Testis (tissue), 3 donors: ENCODE data around the gene NR2F6. TPM values are rescaled to one million over a fixed set of nuclear protein-coding genes. Genes with fewer than 3 reads are reported as not detected.

ENCODE experiments used
- DNase-seq: peaks from one replicate; pipeline ENCODE4 v3.0.0-alpha.2; 2019
- H3K27ac ChIP-seq, 2 donors: fragments of 200-600 bp; sonication (generic); one replicate each; pipeline ENCODE4 v1.5.1; 2019
- H3K27me3 ChIP-seq: fragments of 200-600 bp; sonication (generic); one replicate; pipeline ENCODE4 v1.5.1; 2019
- H3K36me3 ChIP-seq: fragments of 200-600 bp; sonication (generic); one replicate; pipeline ENCODE4 v1.5.1; 2017; ENCODE audit warnings: low read depth; ENCODE audit errors: missing control alignments
- H3K4me1 ChIP-seq: fragments of 200-600 bp; sonication (generic); one replicate; pipeline ENCODE4 v1.5.1; 2019
- H3K4me3 ChIP-seq, 2 donors: fragments of 200-600 bp; sonication (generic); one replicate each; pipeline ENCODE4 v1.5.1; 2017 to 2019
- H3K9me3 ChIP-seq: fragments of 200-600 bp; sonication (generic); one replicate; pipeline ENCODE4 v1.5.1; 2017
- CTCF ChIP-seq, 3 experiments: fragments of 450-650 bp in 2 of 3; fragments of 200-600 bp in 1 of 3; sonication (generic) in 1 of 3; IDR thresholded peaks; one replicate each; pipeline ENCODE4 v1.5.1; 2016 to 2019; ENCODE audit warnings: antibody characterized with exemption in 3 of 3, mild to moderate bottlenecking in 2 of 3, moderate library complexity in 1 of 3
- POLR2A ChIP-seq: fragments of 450-650 bp; IDR thresholded peaks from one replicate; pipeline ENCODE4 v1.6.1; 2017; ENCODE audit warnings: antibody characterized with exemption, mild to moderate bottlenecking, moderate library complexity
- WGBS, 2 donors: methylation state at CpG; one replicate each; pipeline ENCODE4 v1.1.5; 2018; 5-methylcytosine and 5-hydroxymethylcytosine counted together
- intact Hi-C: fragments of 100-400 bp; cut with DNase I; formaldehyde crosslinking; loops from one replicate; pipeline ENCODE4 v1.15.1; 2023; ENCODE audit warnings: low total_unique reads
- polyA plus RNA-seq: library from polyadenylated mRNA; stranded (reverse); fragments of 350-450 nt; fragmentation: Illumina TruSeq; extraction: RNeasy Lipid Tissue Mini Kit (QIAGEN cat#74804); gene quantifications from one replicate; pipeline ENCODE4 v1.2.3, GENCODE V29; 2014; ENCODE audit warnings: low read depth, low replicate concordance; ENCODE audit not compliant: insufficient read depth
- total RNA-seq, 2 donors: library from RNA; depleted of rRNA; stranded (reverse); fragments of >200 nt; gene quantifications; one replicate each; pipeline ENCODE4 v1.2.3, GENCODE V29; 2016

NR2F6 gene
- total and polyA plus RNA-seq, 3 donors from 2014 or later, result 20.4 to 71.8 (median 63.1) TPM

- Histone ChIP-seq H3K4me1 (peaks cover 15% of the 10 kb centered on the region), H3K4me3 (no peak overlapping the region), H3K27me3 (no peaks in the 10 kb centered on the region), H3K9me3 (no peaks in the 10 kb centered on the region), H3K27ac (peak overlapping the region; percentile 1 to 8), H3K36me3 (no peaks in the 10 kb centered on the region)
- intact Hi-C loops, result no loop called here
- no peak for DNase-seq
- WGBS, 2 donors, result 30 to 55% methylated on average over 7 to 14 of the region's 14 CpGs
- TF ChIP-seq CTCF (IDR thresholded peaks at IDR 0.05) (no peak), POLR2A (no peak)
These were observed 25.4 kb downstream of the NR2F6 start for GRCh38 chr19:17220207-17220758.

- no peak for DNase-seq
- H3K27ac ChIP-seq, result no peak overlapping the region
- TF ChIP-seq POLR2A, result no peak
- no peak for TF ChIP-seq CTCF (IDR thresholded peaks at IDR 0.05)
- H3K9me3 ChIP-seq, result no peaks in the 10 kb centered on the region
- no peak overlapping the region for H3K4me3 ChIP-seq
- intact Hi-C loops, result no loop called here
- H3K36me3 ChIP-seq, result no peaks in the 10 kb centered on the region
- H3K27me3 ChIP-seq, result no peaks in the 10 kb centered on the region
- H3K4me1 ChIP-seq, result peaks cover 20% of the 10 kb centered on the region
- 94% methylated on average over 8 of the region's 8 CpGs for WGBS, 2 donors
These were observed 26.4 kb downstream of the NR2F6 start for GRCh38 chr19:17219286-17219685.

DNA sequence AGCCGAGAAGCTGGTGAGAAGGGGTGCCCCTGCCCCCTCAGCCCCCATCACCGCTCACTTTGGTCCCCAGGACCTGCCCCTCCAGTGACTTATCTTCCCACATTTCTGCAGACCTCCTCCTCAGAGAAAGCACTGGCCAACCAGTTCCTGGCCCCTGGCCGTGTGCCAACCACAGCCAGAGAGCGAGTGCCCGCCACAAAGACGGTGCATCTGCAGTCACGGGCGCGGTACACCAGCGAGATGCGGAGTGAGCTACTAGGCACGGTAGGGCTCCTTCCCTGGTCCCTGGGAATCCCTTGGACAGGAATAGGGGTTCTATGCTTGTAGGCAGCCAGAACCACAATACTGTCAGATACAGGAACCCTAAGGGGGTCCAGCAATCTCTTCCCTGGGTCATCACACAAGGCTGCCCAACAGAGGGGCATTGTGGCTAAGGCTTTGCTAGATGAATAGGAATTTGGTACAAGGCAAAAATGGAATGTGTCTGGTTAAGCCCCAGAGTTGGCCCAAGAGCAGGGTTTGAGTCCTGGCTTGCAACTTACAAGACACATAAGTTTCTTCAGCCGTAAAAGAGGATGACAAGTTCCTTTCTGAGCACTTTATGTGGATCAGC, 29.6 kb downstream of the NR2F6 start:
- peak overlapping the region; percentile 74 to 87 for H3K4me3 ChIP-seq
- peak overlapping the region in 1 of 2 donors; percentile 92 for H3K27ac ChIP-seq
- H3K9me3 ChIP-seq, result no peaks in the 10 kb centered on the region
- no peak for TF ChIP-seq POLR2A
- no peaks in the 10 kb centered on the region for H3K36me3 ChIP-seq
- H3K4me1 ChIP-seq, result peaks cover 20% of the 10 kb centered on the region
- intact Hi-C loops, result no loop called here
- DNase-seq, result no peak
- no peaks in the 10 kb centered on the region for H3K27me3 ChIP-seq
- WGBS, 2 donors, result 39 to 66% methylated on average over 7 to 13 of the region's 13 CpGs

GRCh38 chr19:17215127-17215971, 30.4 kb downstream of the NR2F6 start, which contains the start of gene USE1:
TSS of gene USE1 (plus strand) at chr19:17215357. CDS start at chr19:17215406, 49 bp downstream.
- WGBS, 2 donors, result 1 to 3% methylated on average over 26 to 54 of the region's 56 CpGs
- Histone ChIP-seq H3K4me1 (peaks cover 16% of the 10 kb centered on the region), H3K4me3 (peak within 1 kb of the TSS; percentile 74 to 87), H3K9me3 (no peaks in the 10 kb centered on the region), H3K36me3 (no peaks in the 10 kb centered on the region), H3K27ac (peak within 1 kb of the TSS; percentile 92 to 94), H3K27me3 (no peaks in the 10 kb centered on the region)
- peak; percentile 94 for DNase-seq
- intact Hi-C loops, result no loop called here
- TF ChIP-seq CTCF (IDR thresholded peaks at IDR 0.05) (no peak), POLR2A (no peak)

DNA sequence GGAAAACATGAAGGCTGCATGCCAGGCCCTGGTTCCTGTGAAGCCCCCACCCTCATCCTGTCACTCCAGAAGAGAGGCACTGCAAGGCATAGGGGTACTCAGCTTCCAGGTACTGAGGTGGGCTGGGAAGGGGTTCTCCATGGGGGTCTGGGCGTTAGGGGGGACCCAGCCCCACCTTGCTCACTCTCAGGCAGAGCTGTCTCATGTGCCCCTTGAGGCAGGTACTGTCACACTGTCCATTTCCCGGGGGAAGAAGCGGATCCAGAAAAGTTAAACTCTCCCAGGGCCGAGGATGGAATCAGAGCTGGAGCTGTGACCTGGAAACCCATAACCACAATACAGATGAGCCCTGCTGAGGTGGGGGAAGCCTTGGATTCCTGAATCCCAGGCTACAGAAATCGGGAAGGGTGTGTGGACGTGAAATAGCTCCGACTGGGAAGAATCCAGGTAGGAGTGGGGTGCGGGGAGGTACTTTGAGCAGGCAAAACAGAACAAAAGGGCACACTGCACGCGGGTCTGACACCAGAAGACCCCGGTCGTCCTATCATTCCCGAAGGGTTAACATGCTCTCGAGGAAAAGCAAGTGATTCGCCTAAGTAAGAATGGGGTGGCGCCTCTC, 31.1 kb downstream of the NR2F6 start:
- no peak for TF ChIP-seq POLR2A
- TF ChIP-seq CTCF (IDR thresholded peaks at IDR 0.05), result no peak
- Histone ChIP-seq H3K9me3 (no peaks in the 10 kb centered on the region), H3K36me3 (no peaks in the 10 kb centered on the region), H3K4me1 (peaks cover 10% of the 10 kb centered on the region), H3K27me3 (no peaks in the 10 kb centered on the region), H3K4me3 (peak overlapping the region; percentile 74 to 87), H3K27ac (peak overlapping the region; percentile 92 to 94)
- DNase-seq, result no peak
- WGBS, 2 donors, result 8 to 24% methylated on average over 14 to 16 of the region's 16 CpGs
- intact Hi-C loops, result no loop called here
